IMR-90 (cell line): Measurements from ENCODE around the gene CAMTA1. TPM values are rescaled to one million over a fixed set of nuclear protein-coding genes. Genes with fewer than 3 reads are reported as not detected.

ENCODE experiments used
- ATAC-seq: fragments of 200-7000 bp; cut with Tn5 transposase; 2 replicates; pipeline ENCODE4 v1.9.1; 2020; ENCODE audit warnings: low read depth, mild to moderate bottlenecking, moderate library complexity
- BruUV-seq: library from RNA; stranded (reverse); fragments of 400-500 nt; replicated peaks from 2 replicates; lab custom pipeline; 2021; lab: Mats Ljungman, UMichigan
- CTCF ChIA-PET: fragments of 300-600 bp; formaldehyde crosslinking; extraction: SDS; loops from one replicate; lab custom pipeline; 2021; ENCODE audit warnings: antibody characterized with exemption; lab: Yijun Ruan, JAX
- POLR2A ChIA-PET: fragments of 300-600 bp; sonication (Branson Sonifier 250); formaldehyde crosslinking; loops from one replicate; lab custom pipeline; 2022; ENCODE audit warnings: antibody characterized with exemption; ENCODE audit not compliant: unreplicated experiment; lab: Charles Lee
- DNase-seq: peaks from one replicate; pipeline ENCODE4 v3.0.0; 2013
- H2AFZ ChIP-seq: replicated peaks from 2 replicates; pipeline ENCODE3; 2013; ENCODE audit warnings: low read length, mild to moderate bottlenecking; ENCODE audit not compliant: poor library complexity
- H2AK5ac ChIP-seq: 2 replicates; pipeline ENCODE4 v1.6.1; 2013; ENCODE audit warnings: low read depth, low read length, inconsistent platforms
- H2AK9ac ChIP-seq: replicated peaks from 2 replicates; pipeline ENCODE3; 2013; ENCODE audit warnings: mild to moderate bottlenecking, low read depth, low read length, moderate library complexity; ENCODE audit not compliant: poor library complexity
- H2BK120ac ChIP-seq: 2 replicates; pipeline ENCODE4 v1.6.1; 2013; ENCODE audit warnings: low read depth, low read length, inconsistent platforms
- H2BK15ac ChIP-seq: 3 replicates; pipeline ENCODE4 v1.6.1; 2013; ENCODE audit warnings: low read depth, low read length, inconsistent platforms
- H2BK20ac ChIP-seq: 2 replicates; pipeline ENCODE4 v1.6.1; 2013; ENCODE audit warnings: low read depth, mild to moderate bottlenecking, inconsistent platforms, low read length, moderate library complexity
- H2BK5ac ChIP-seq: 2 replicates; pipeline ENCODE4 v1.6.1; 2013; ENCODE audit warnings: mild to moderate bottlenecking, low read depth, low read length, inconsistent platforms; ENCODE audit not compliant: poor library complexity, severe bottlenecking
- H3K14ac ChIP-seq: replicated peaks from 2 replicates; pipeline ENCODE4 v1.6.1; 2013; ENCODE audit warnings: low read depth, low read length, inconsistent platforms
- H3K18ac ChIP-seq: 2 replicates; pipeline ENCODE4 v1.6.1; 2013; ENCODE audit warnings: low read depth, low read length, control low read depth
- H3K23ac ChIP-seq: 2 replicates; pipeline ENCODE4 v1.6.1; 2013; ENCODE audit warnings: low read depth, low read length, inconsistent platforms
- H3K27ac ChIP-seq: 2 replicates; pipeline ENCODE4 v1.5.1; 2013; ENCODE audit warnings: mild to moderate bottlenecking, control low read depth, low read length; ENCODE audit not compliant: insufficient read depth
- H3K27me3 ChIP-seq: 2 replicates; pipeline ENCODE4 v1.6.1; 2013; ENCODE audit warnings: low read length; ENCODE audit not compliant: control insufficient read depth, insufficient read depth
- H3K36me3 ChIP-seq: 2 replicates; pipeline ENCODE4 v1.6.1; 2013; ENCODE audit warnings: low read length, mixed read lengths; ENCODE audit not compliant: control insufficient read depth, insufficient read depth
- H3K4ac ChIP-seq: 2 replicates; pipeline ENCODE4 v1.6.1; 2013; ENCODE audit warnings: low read depth, low read length, inconsistent platforms
- H3K4me1 ChIP-seq: 2 replicates; pipeline ENCODE4 v1.6.1; 2013; ENCODE audit warnings: low read length, mixed read lengths; ENCODE audit not compliant: control insufficient read depth, insufficient read depth
- H3K4me2 ChIP-seq: 2 replicates; pipeline ENCODE4 v1.6.1; 2013; ENCODE audit warnings: low read depth, mild to moderate bottlenecking, control low read depth, low read length, moderate library complexity
- H3K4me3 ChIP-seq: 2 replicates; pipeline ENCODE4 v1.5.1; 2013; ENCODE audit warnings: low read depth, mild to moderate bottlenecking, control low read depth, low read length, moderate library complexity; ENCODE audit not compliant: insufficient read depth
- H3K56ac ChIP-seq: 2 replicates; pipeline ENCODE4 v1.6.1; 2013; ENCODE audit warnings: low read length, inconsistent platforms; ENCODE audit not compliant: insufficient read depth; ENCODE audit errors: extremely low read depth
- H3K79me1 ChIP-seq, 2 experiments: 2 replicates each; pipeline ENCODE4 v1.6.1; 2013; ENCODE audit warnings: low read length in 2 of 2, inconsistent platforms in 1 of 2, low read depth in 1 of 2
- H3K9ac ChIP-seq: 2 replicates; pipeline ENCODE4 v1.6.1; 2013; ENCODE audit warnings: low read depth, low read length, control low read depth
- H3K9me1 ChIP-seq: 2 replicates; pipeline ENCODE4 v1.6.1; 2013; ENCODE audit warnings: low read length, inconsistent platforms; ENCODE audit not compliant: insufficient read depth
- H3K9me3 ChIP-seq: 2 replicates; pipeline ENCODE4 v1.6.1; 2013; ENCODE audit warnings: low read length; ENCODE audit not compliant: control insufficient read depth, insufficient read depth
- H4K20me1 ChIP-seq: 2 replicates; pipeline ENCODE4 v1.6.1; 2013; ENCODE audit warnings: low read length, inconsistent platforms; ENCODE audit not compliant: insufficient read depth
- H4K5ac ChIP-seq: 2 replicates; pipeline ENCODE4 v1.6.1; 2013; ENCODE audit warnings: mild to moderate bottlenecking, low read depth, low read length, control low read depth
- H4K8ac ChIP-seq, 2 experiments: 2 replicates each; pipeline ENCODE4 v1.6.1; 2013; ENCODE audit warnings: low read depth in 2 of 2, low read length in 2 of 2, control low read depth in 1 of 2, inconsistent platforms in 1 of 2
- H4K91ac ChIP-seq: 2 replicates; pipeline ENCODE4 v1.6.1; 2013; ENCODE audit warnings: low read depth, low read length, inconsistent platforms; ENCODE audit not compliant: insufficient read depth
- BHLHE40 ChIP-seq: fragments of 150-350 bp; IDR thresholded peaks from 2 replicates; pipeline ENCODE4 v1.6.1; 2016; ENCODE audit warnings: mild to moderate bottlenecking, low read depth, low read length
- CEBPB ChIP-seq: IDR thresholded peaks from 2 replicates; pipeline ENCODE4 v1.6.1; 2012; ENCODE audit warnings: low read depth, low read length, improper control_type of control experiment
- CHD1 ChIP-seq: IDR thresholded peaks from 2 replicates; pipeline ENCODE4 v1.6.1; 2012; ENCODE audit warnings: low read depth, low read length, improper control_type of control experiment
- FOS ChIP-seq: fragments of 150-350 bp; IDR thresholded peaks from 2 replicates; pipeline ENCODE4 v1.6.1; 2016; ENCODE audit warnings: low read depth, low read length
- MAFK ChIP-seq: IDR thresholded peaks from 2 replicates; pipeline ENCODE4 v1.6.1; 2012; ENCODE audit warnings: low read depth, low read length, improper control_type of control experiment
- MAZ ChIP-seq: IDR thresholded peaks from 2 replicates; pipeline ENCODE4 v1.6.1; 2012; ENCODE audit warnings: low read depth, mild to moderate bottlenecking, low read length, improper control_type of control experiment, moderate library complexity, borderline replicate concordance
- MXI1 ChIP-seq: IDR thresholded peaks from 2 replicates; pipeline ENCODE4 v1.6.1; 2012; ENCODE audit warnings: low read depth, mild to moderate bottlenecking, low read length, moderate library complexity, borderline replicate concordance
- NFE2L2 ChIP-seq: fragments of 150-350 bp; IDR thresholded peaks from 2 replicates; pipeline ENCODE4 v1.6.1; 2016; ENCODE audit warnings: low read depth, mild to moderate bottlenecking, low read length
- POLR2A ChIP-seq: IDR thresholded peaks from 2 replicates; pipeline ENCODE4 v1.6.1; 2012; ENCODE audit warnings: mild to moderate bottlenecking, low read depth, low read length
- RAD21 ChIP-seq: IDR thresholded peaks from 2 replicates; pipeline ENCODE4 v1.6.1; 2012; ENCODE audit warnings: low read length, improper control_type of control experiment
- RCOR1 ChIP-seq: IDR thresholded peaks from 2 replicates; pipeline ENCODE4 v1.6.1; 2012; ENCODE audit warnings: mild to moderate bottlenecking, low read length, improper control_type of control experiment; ENCODE audit not compliant: insufficient replicate concordance
- RFX5 ChIP-seq: IDR thresholded peaks from 2 replicates; pipeline ENCODE4 v1.8.0; 2012; ENCODE audit warnings: low read depth, mild to moderate bottlenecking, low read length, moderate library complexity
- SMC3 ChIP-seq: fragments of 150-350 bp; IDR thresholded peaks from 2 replicates; pipeline ENCODE4 v1.6.1; 2016; ENCODE audit warnings: low read depth, mild to moderate bottlenecking, antibody characterized with exemption, low read length, moderate library complexity
- WGBS, 2 experiments: methylation state at CpG; one replicate each; pipeline versions ENCODE4 v1.1.5 to v1.1.7; 2013; ENCODE audit warnings: missing lambda C conversion rate in 2 of 2; ENCODE audit not compliant: insufficient read length in 1 of 2; ENCODE audit errors: extremely low coverage in 2 of 2; 5-methylcytosine and 5-hydroxymethylcytosine counted together
- dilution Hi-C: fragments of 300-500 bp; cut with HindIII; formaldehyde crosslinking; loops from one replicate; pipeline ENCODE4 v1.14.3; 2018; ENCODE audit warnings: low sequenced_read_pairs; ENCODE audit not compliant: unreplicated experiment
- in situ Hi-C: fragments of 300-500 bp; cut with MboI; formaldehyde crosslinking; loops from 3 replicates; pipeline ENCODE4 v1.14.3; 2019; ENCODE audit warnings: low sequenced_read_pairs, inconsistent platforms, mixed read lengths
- intact Hi-C: fragments of 100-400 bp; cut with micrococcal nuclease; formaldehyde crosslinking; loops from 2 replicates; pipeline ENCODE4 v1.10.0; 2022
- polyA plus RNA-seq, 3 experiments: library from polyadenylated mRNA; depleted of rRNA; stranded (reverse); fragments of >200 nt; gene quantifications; 2 replicates each; pipeline ENCODE4 v1.2.3, GENCODE V29; 2012; ENCODE audit warnings: low replicate concordance in 1 of 3
- total RNA-seq: library from RNA; depleted of rRNA; stranded (reverse); fragments of >200 nt; gene quantifications from 2 replicates; pipeline ENCODE4 v1.2.3, GENCODE V29; 2012
- TF ChIP-seq, protein P1 (sequence below): fragments of 150-350 bp; IDR thresholded peaks from 2 replicates; pipeline ENCODE4 v1.6.1; 2017; ENCODE audit warnings: mild to moderate bottlenecking, antibody characterized with exemption, low read length, low read depth
- TF ChIP-seq, protein P2 (sequence below): fragments of 150-350 bp; IDR thresholded peaks from 2 replicates; pipeline ENCODE4 v1.6.1; 2016; ENCODE audit warnings: low read depth, mild to moderate bottlenecking, low read length, moderate library complexity, borderline replicate concordance
- TF ChIP-seq, protein P3 (sequence below): conservative IDR thresholded peaks from 2 replicates; pipeline ENCODE4 v1.5.1; 2012; ENCODE audit warnings: mild to moderate bottlenecking, low read depth, low read length, improper control_type of control experiment

The CAMTA1 gene
- total and polyA plus RNA-seq, 2 of the 4 experiments (the other 2 are of a cell fraction), result 35.5 to 74.3 TPM

DNA sequence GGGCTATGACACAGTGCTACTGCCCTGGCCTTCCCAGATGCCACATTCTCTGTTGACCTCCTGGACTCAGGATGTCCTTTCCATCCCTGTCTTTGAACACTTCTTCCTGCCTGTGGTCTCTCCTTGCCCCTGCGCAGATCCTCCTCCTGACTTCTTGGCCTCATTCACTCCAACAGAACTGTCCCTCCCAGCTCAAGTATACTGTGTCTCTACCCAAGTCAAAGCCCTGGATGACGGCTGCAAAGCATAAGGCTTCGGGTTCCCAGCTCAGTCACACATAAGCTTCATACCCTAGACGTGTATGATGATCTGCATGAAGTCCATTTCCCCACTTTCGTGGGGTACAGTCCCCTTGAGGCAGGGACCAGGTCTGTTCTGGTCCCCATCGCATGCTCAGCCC, 657.7 kb downstream of the CAMTA1 start:
- H3K36me3 ChIP-seq, result no peaks in the 10 kb centered on the region
- no peaks in the 10 kb centered on the region for H3K27me3 ChIP-seq
- ATAC-seq (no peak), DNase-seq (no peak)
- no peak overlapping the region for H2BK15ac ChIP-seq
- no TSS peak for BruUV-seq
- no peak overlapping the region for H3K4me3 ChIP-seq
- no peak for TF ChIP-seq MAFK
- no peak for TF ChIP-seq RCOR1
- no peak for TF ChIP-seq CHD1
- TF ChIP-seq CEBPB, result no peak
- TF ChIP-seq SMC3, result no peak
- TF ChIP-seq, protein P1, sequence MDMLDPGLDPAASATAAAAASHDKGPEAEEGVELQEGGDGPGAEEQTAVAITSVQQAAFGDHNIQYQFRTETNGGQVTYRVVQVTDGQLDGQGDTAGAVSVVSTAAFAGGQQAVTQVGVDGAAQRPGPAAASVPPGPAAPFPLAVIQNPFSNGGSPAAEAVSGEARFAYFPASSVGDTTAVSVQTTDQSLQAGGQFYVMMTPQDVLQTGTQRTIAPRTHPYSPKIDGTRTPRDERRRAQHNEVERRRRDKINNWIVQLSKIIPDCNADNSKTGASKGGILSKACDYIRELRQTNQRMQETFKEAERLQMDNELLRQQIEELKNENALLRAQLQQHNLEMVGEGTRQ, result no peak
- no peak for TF ChIP-seq MAZ
- no peak for TF ChIP-seq RFX5
- no peak for TF ChIP-seq RAD21
- no peak for TF ChIP-seq BHLHE40
- TF ChIP-seq MXI1, result no peak
- no peak for TF ChIP-seq NFE2L2
- TF ChIP-seq, protein P2, sequence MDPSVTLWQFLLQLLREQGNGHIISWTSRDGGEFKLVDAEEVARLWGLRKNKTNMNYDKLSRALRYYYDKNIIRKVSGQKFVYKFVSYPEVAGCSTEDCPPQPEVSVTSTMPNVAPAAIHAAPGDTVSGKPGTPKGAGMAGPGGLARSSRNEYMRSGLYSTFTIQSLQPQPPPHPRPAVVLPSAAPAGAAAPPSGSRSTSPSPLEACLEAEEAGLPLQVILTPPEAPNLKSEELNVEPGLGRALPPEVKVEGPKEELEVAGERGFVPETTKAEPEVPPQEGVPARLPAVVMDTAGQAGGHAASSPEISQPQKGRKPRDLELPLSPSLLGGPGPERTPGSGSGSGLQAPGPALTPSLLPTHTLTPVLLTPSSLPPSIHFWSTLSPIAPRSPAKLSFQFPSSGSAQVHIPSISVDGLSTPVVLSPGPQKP, result no peak
- no peak for TF ChIP-seq FOS
- TF ChIP-seq, protein P3, sequence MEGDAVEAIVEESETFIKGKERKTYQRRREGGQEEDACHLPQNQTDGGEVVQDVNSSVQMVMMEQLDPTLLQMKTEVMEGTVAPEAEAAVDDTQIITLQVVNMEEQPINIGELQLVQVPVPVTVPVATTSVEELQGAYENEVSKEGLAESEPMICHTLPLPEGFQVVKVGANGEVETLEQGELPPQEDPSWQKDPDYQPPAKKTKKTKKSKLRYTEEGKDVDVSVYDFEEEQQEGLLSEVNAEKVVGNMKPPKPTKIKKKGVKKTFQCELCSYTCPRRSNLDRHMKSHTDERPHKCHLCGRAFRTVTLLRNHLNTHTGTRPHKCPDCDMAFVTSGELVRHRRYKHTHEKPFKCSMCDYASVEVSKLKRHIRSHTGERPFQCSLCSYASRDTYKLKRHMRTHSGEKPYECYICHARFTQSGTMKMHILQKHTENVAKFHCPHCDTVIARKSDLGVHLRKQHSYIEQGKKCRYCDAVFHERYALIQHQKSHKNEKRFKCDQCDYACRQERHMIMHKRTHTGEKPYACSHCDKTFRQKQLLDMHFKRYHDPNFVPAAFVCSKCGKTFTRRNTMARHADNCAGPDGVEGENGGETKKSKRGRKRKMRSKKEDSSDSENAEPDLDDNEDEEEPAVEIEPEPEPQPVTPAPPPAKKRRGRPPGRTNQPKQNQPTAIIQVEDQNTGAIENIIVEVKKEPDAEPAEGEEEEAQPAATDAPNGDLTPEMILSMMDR, result no peak
- TF ChIP-seq POLR2A, result no peak
- no peak overlapping the region for H2AK5ac ChIP-seq
- no peak overlapping the region for H3K4me2 ChIP-seq
- dilution Hi-C loops, result no loop called here
- no peaks in the 10 kb centered on the region for H3K4me1 ChIP-seq
- intact Hi-C loops, result no loop called here
- no peak overlapping the region for H2AK9ac ChIP-seq
- H3K14ac ChIP-seq, result no peak overlapping the region
- H3K18ac ChIP-seq, result no peak overlapping the region
- no peak overlapping the region for H3K27ac ChIP-seq
- no peak overlapping the region for H2BK5ac ChIP-seq
- H4K8ac ChIP-seq, result no peak overlapping the region
- ChIA-PET CTCF (no interaction called here), POLR2A (no interaction called here)
- no peak overlapping the region for H2BK20ac ChIP-seq
- in situ Hi-C loops, result no loop called here
- H3K9me3 ChIP-seq, result no peaks in the 10 kb centered on the region
- no peak overlapping the region for H3K4ac ChIP-seq
- no peaks in the 10 kb centered on the region; the same call in 1 of the 2 replicates for H4K20me1 ChIP-seq
- H3K56ac ChIP-seq, result no peak overlapping the region
- no peak overlapping the region for H2AFZ ChIP-seq
- H2BK120ac ChIP-seq, result no peak overlapping the region
- H4K91ac ChIP-seq, result no peak overlapping the region
- no peaks in the 10 kb centered on the region for H3K79me1 ChIP-seq
- no peak overlapping the region for H3K23ac ChIP-seq
- no peak overlapping the region for H3K9ac ChIP-seq
- H4K5ac ChIP-seq, result no peak overlapping the region
- H3K9me1 ChIP-seq, result no peaks in the 10 kb centered on the region
- WGBS, 2 experiments, result 87% methylated on average over 4 of the region's 6 CpGs; no CpG with 5 or more reads in 1 of the 2 experiments
